Measurements from ENCODE around the gene SRL.

- TF ChIP-seq, protein P1, sequence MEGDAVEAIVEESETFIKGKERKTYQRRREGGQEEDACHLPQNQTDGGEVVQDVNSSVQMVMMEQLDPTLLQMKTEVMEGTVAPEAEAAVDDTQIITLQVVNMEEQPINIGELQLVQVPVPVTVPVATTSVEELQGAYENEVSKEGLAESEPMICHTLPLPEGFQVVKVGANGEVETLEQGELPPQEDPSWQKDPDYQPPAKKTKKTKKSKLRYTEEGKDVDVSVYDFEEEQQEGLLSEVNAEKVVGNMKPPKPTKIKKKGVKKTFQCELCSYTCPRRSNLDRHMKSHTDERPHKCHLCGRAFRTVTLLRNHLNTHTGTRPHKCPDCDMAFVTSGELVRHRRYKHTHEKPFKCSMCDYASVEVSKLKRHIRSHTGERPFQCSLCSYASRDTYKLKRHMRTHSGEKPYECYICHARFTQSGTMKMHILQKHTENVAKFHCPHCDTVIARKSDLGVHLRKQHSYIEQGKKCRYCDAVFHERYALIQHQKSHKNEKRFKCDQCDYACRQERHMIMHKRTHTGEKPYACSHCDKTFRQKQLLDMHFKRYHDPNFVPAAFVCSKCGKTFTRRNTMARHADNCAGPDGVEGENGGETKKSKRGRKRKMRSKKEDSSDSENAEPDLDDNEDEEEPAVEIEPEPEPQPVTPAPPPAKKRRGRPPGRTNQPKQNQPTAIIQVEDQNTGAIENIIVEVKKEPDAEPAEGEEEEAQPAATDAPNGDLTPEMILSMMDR (IDR thresholded peaks at IDR 0.05) = peak in 4 of 6 experiments; percentile 24 to 54 (median 36)
- no peak for TF ChIP-seq POLR2A (IDR thresholded peaks at IDR 0.05)
Observed at GRCh38 chr16:4273858-4274311, 32.0 kb upstream of the SRL start.
